GM12878 (cell line): ENCODE measurements around the gene RAB11A.

Source experiments
- BCLAF1 ChIP-seq: fragments of 450-650 bp; IDR thresholded peaks from 2 replicates; pipeline ENCODE4 v1.6.1; 2017; ENCODE audit warnings: antibody characterized with exemption, mild to moderate bottlenecking, moderate library complexity
- CHD2 ChIP-seq: IDR thresholded peaks from 2 replicates; pipeline ENCODE4 v1.6.1; 2011; ENCODE audit warnings: low read depth, low read length, improper control_type of control experiment, borderline replicate concordance
- CTCF ChIP-seq, 3 experiments: IDR thresholded peaks in 2 of 3; conservative IDR thresholded peaks in 1 of 3; 2 replicates each; pipeline ENCODE4 v1.5.1; 2011; ENCODE audit warnings: low read depth in 3 of 3, low read length in 3 of 3, mild to moderate bottlenecking in 3 of 3, control low read depth in 2 of 3, moderate library complexity in 2 of 3, inconsistent platforms in 1 of 3, mixed read lengths in 1 of 3; ENCODE audit not compliant: control insufficient read depth in 2 of 3, insufficient read depth in 1 of 3; ENCODE audit errors: extremely low read depth in 1 of 3
- KDM1A ChIP-seq: fragments of 200-600 bp; sonication (generic); IDR thresholded peaks from 2 replicates; pipeline ENCODE4 v1.6.1; 2016; ENCODE audit warnings: borderline replicate concordance
- MAX ChIP-seq: IDR thresholded peaks from 2 replicates; pipeline ENCODE4 v1.6.1; 2012; ENCODE audit warnings: low read depth, low read length, improper control_type of control experiment
- POLR2A ChIP-seq: IDR thresholded peaks from 2 replicates; pipeline ENCODE4 v1.6.1; 2011; ENCODE audit warnings: low read depth, mild to moderate bottlenecking, low read length
- SPI1 ChIP-seq: IDR thresholded peaks from 2 replicates; pipeline ENCODE4 v1.6.1; 2011; ENCODE audit warnings: low read depth, mild to moderate bottlenecking, low read length, moderate library complexity, borderline replicate concordance; ENCODE audit not compliant: insufficient read depth
- SRF ChIP-seq, 2 experiments: IDR thresholded peaks; 2 replicates each; pipeline ENCODE4 v1.6.1; 2011; ENCODE audit warnings: low read depth in 2 of 2, low read length in 2 of 2, mild to moderate bottlenecking in 1 of 2, moderate library complexity in 1 of 2
- YBX1 ChIP-seq: fragments of 450-650 bp; IDR thresholded peaks from 2 replicates; pipeline ENCODE4 v1.6.1; 2016; ENCODE audit warnings: antibody characterized with exemption
- ZSCAN29 ChIP-seq: fragments of 450-650 bp; IDR thresholded peaks from 2 replicates; pipeline ENCODE4 v1.6.1; 2017; ENCODE audit warnings: mild to moderate bottlenecking, moderate library complexity

- TF ChIP-seq SPI1 = peak; percentile 52
- no peak for TF ChIP-seq KDM1A
- TF ChIP-seq POLR2A = no peak
- no peak for TF ChIP-seq CTCF (IDR thresholded peaks at IDR 0.05 in 2 of 3, conservative IDR thresholded peaks at IDR 0.05 in 1 of 3; ENCODE audit: control insufficient read depth in 2 of 3, extremely low read depth in 1 of 3, insufficient read depth in 1 of 3, low read depth in 3 of 3, low read length in 3 of 3)
- no peak for TF ChIP-seq SRF (IDR thresholded peaks at IDR 0.05; ENCODE audit: low read depth in 2 of 2, low read length in 2 of 2)
- no peak for TF ChIP-seq MAX
- no peak for TF ChIP-seq YBX1
- TF ChIP-seq ZSCAN29 = no peak
- TF ChIP-seq CHD2 = no peak
- no peak for TF ChIP-seq BCLAF1
Observed at GRCh38 chr15:65903296-65904073, 34.2 kb downstream of the RAB11A start.
